AG09309 (cell line): ENCODE measurements around the gene C1orf105.
"Not testable (repeated sequence)": the region's sequence is repeated elsewhere in the genome, so short reads cannot be mapped to it uniquely, and the experiment has no call there.

Experiments
- DNase-seq: peaks from one replicate; pipeline ENCODE4 v3.0.0-alpha.2; 2010; ENCODE audit warnings: low read depth
- H3K4me3 ChIP-seq: 2 replicates; pipeline ENCODE4 v1.5.1; 2011; ENCODE audit warnings: mild to moderate bottlenecking, low read depth, low read length, moderate library complexity; ENCODE audit not compliant: control insufficient read depth
- TF ChIP-seq, protein P1 (sequence below): IDR thresholded peaks from 2 replicates; pipeline ENCODE4 v1.5.1; 2011; ENCODE audit warnings: mild to moderate bottlenecking, low read depth, low read length, inconsistent platforms; ENCODE audit not compliant: insufficient read depth, control insufficient read depth; ENCODE audit errors: missing control alignments

The C1orf105 gene

DNA sequence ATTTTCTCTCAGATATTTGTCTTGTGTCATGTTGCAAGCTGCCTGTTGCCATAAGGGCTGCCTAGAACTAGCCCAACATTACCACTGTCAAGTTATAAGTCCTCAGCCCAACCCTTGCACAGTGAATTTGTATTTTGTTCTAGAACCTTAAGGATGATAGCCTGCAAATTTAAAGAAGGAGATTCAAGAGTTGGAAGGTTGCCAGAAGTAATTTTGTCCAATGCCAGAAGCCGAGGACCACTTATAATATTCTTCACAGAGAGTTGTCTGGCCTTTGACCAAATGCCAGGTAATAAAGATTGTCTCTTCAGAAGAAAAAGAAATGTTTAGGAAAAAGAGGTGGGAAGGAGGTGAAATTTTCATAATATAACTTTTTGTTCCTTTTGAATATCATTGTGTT lies 71.9 kb downstream of the C1orf105 start:
- no peak for DNase-seq
- H3K4me3 ChIP-seq, result no peak overlapping the region
- TF ChIP-seq, protein P1, sequence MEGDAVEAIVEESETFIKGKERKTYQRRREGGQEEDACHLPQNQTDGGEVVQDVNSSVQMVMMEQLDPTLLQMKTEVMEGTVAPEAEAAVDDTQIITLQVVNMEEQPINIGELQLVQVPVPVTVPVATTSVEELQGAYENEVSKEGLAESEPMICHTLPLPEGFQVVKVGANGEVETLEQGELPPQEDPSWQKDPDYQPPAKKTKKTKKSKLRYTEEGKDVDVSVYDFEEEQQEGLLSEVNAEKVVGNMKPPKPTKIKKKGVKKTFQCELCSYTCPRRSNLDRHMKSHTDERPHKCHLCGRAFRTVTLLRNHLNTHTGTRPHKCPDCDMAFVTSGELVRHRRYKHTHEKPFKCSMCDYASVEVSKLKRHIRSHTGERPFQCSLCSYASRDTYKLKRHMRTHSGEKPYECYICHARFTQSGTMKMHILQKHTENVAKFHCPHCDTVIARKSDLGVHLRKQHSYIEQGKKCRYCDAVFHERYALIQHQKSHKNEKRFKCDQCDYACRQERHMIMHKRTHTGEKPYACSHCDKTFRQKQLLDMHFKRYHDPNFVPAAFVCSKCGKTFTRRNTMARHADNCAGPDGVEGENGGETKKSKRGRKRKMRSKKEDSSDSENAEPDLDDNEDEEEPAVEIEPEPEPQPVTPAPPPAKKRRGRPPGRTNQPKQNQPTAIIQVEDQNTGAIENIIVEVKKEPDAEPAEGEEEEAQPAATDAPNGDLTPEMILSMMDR, result no peak

DNA sequence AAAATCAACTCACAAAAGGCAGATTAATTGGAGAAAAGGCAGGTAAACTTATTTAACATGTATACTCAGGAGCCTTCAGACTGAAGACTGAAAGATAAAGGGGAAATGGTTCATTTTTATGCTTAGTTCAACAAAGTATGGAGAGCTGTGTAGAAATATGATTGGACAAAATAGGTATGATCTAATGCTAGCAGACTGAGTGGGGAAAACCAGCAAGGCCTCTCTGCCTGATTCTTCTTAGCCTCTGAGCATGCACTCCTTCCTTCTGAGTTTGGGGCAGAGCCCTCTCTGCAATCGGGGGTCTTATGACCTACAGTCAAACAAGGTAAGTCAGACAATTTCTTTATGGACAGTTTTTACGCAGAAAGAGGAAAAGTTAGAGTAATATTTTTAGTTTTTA lies 73.7 kb downstream of the C1orf105 start:
- DNase-seq, result no peak
- TF ChIP-seq, protein P1, result no peak
- H3K4me3 ChIP-seq, result no peak overlapping the region

DNA sequence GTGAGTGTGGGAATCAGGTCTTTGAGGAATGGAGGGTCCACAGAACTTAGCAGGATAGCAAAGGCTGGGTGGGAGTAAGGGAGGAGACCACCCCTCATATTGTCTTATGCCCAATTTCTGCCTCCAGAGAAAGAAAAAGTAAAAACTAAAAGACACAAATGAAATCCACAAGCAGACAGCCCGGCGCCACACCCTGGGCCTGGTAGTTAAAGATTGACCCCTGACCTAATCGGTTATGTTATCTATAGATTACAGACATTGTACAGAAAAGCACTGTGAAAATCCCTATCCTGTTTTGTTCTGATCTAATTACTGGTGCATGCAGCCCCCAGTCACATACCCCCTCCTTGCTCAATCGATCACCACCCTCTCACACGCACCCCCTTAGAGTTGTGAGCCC lies 75.6 kb downstream of the C1orf105 start:
- not testable (repeated sequence) for DNase-seq, H3K4me3 ChIP-seq

DNA sequence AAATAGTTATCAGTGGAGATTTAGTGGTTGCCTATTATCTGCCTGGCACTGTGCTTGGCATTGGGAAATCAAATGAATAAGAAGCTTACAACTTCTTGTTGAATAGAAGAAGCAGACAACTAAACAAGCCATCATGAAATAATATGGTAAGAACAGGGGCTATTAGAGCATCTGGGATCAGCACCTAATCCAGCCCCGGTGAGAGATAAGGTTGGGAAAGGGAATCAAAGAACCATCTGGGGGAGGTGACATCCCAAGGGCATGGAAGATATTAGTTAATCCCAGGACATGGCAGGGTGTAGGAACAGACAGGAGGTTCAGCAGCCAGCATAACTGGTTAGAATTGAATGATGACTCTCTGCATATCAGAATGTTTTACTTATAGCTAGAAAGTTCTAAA lies 76.2 kb downstream of the C1orf105 start:
- TF ChIP-seq, protein P1, result no peak
- H3K4me3 ChIP-seq, result no peak overlapping the region
- DNase-seq, result no peak

DNA sequence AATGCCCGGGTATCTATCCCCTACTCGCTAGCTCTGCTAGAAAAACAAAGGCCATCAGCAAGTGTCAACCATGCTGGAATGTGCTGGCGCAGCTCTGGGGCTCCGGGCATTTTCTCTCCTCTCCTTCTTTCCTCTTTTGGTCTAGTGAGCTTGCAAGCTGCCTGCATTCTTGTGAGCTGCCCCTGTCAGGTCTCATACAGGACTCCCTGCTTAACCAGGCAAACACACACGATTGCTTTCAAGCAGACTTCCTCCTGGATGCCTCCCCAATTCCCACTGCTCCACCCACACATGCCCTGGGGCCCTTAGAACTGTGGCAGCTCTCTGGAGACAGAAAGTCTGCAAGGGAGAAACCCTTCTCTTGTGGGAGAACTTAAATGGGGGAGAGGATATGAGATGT lies 76.7 kb downstream of the C1orf105 start:
- peak; percentile 7 for DNase-seq
- TF ChIP-seq, protein P1, result no peak
- H3K4me3 ChIP-seq, result no peak overlapping the region

DNA sequence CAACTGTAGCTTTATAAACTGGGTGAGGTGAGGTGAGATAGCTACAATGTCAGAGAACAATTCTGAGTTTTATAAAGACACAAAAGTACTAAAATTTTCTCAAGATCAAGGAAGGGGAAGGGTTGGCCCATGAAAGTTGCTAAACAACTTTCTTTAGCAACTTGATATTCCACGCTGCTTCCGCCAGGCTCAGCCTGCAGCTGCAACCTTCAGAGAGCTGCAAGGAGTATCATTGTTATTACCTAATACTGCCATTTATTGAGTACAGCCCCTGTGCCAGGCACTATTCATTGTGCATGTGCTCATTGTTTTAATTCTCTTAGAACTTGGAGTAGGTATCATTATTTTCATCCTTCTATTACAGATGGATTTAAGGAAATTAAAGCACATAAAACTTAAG lies 78.4 kb downstream of the C1orf105 start:
- TF ChIP-seq, protein P1, result no peak
- no peak for DNase-seq
- no peak overlapping the region for H3K4me3 ChIP-seq

DNA sequence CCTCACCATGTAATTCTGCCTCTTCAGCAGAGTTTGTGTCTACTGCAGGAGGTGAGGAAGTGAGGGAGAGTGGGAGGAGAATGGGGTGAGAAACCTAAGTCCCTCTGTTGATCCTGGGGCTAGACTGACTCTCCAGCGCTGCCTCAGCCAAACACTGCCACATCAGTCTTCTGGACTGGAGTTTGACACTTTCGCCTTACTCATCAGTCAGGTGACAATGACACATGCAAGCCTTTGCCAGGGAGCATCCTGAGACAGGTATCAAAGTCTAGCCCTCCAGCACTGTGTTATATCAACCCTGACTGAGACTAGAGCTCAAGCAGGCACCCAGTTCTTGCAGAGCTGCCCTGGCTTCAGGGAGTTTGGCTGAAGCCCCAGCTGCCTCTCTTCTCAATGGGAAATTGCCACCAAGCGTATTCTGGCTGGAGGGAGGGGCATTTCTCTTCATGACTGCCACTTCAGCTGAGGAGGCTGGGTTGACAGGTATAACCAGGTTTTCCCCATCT lies 79.2 kb downstream of the C1orf105 start:
- no peak overlapping the region for H3K4me3 ChIP-seq
- TF ChIP-seq, protein P1, result no peak
- no peak for DNase-seq
